Measurements from ENCODE around the gene KCND2.

The KCND2 gene

DNA sequence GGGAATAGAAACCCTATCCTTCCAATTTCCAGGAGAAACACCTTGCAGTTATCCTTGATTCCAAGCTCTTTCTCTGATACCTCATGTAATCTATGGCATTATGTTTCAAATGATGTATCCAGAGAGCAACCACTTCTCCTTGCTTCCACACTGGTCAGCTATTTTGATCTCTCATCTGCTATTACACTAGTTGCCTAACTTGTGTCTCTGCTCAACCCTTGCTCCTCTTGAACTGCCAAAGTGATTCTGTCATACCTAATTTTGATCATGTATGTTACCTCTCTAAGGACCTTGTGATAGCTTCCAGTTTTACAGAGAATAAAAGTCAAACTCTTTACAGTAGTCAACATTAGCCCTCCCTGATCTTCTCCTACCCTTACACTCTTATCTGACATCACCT, 90.4 kb downstream of the KCND2 start:
- Histone ChIP-seq H3K27me3 (ENCODE audit: insufficient read depth, low read length) (no peaks in the 10 kb centered on the region), H3K9me3 (ENCODE audit: low read length) (no peaks in the 10 kb centered on the region), H3K4me3 (ENCODE audit: low read depth, low read length, poor library complexity, severe bottlenecking) (no peak overlapping the region), H3K27ac (ENCODE audit: low read depth, low read length, poor library complexity, severe bottlenecking) (no peak overlapping the region), H3K9me2 (ENCODE audit: low read depth, low read length) (no peaks in the 10 kb centered on the region), H3K79me2 (ENCODE audit: insufficient read depth, low read length) (no peaks in the 10 kb centered on the region), H4K20me1 (ENCODE audit: insufficient read depth, low read length) (no peaks in the 10 kb centered on the region), H3K4me1 (ENCODE audit: insufficient read depth, low read length, severe bottlenecking) (no peaks in the 10 kb centered on the region), H3K9ac (ENCODE audit: low read length) (no peak overlapping the region), H2AFZ (ENCODE audit: low read length) (no peak overlapping the region), H3K36me3 (ENCODE audit: insufficient read depth, low read length) (no peaks in the 10 kb centered on the region), H3K4me2 (ENCODE audit: low read length) (no peak overlapping the region), H3F3A (ENCODE audit: insufficient read depth, low read length) (no peaks in the 10 kb centered on the region)
- TF ChIP-seq EZH2 (IDR thresholded peaks at IDR 0.05; ENCODE audit: borderline replicate concordance, low read length): no peak
- TF ChIP-seq, protein P1, sequence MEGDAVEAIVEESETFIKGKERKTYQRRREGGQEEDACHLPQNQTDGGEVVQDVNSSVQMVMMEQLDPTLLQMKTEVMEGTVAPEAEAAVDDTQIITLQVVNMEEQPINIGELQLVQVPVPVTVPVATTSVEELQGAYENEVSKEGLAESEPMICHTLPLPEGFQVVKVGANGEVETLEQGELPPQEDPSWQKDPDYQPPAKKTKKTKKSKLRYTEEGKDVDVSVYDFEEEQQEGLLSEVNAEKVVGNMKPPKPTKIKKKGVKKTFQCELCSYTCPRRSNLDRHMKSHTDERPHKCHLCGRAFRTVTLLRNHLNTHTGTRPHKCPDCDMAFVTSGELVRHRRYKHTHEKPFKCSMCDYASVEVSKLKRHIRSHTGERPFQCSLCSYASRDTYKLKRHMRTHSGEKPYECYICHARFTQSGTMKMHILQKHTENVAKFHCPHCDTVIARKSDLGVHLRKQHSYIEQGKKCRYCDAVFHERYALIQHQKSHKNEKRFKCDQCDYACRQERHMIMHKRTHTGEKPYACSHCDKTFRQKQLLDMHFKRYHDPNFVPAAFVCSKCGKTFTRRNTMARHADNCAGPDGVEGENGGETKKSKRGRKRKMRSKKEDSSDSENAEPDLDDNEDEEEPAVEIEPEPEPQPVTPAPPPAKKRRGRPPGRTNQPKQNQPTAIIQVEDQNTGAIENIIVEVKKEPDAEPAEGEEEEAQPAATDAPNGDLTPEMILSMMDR (IDR thresholded peaks at IDR 0.05; ENCODE audit: low read length): no peak

DNA sequence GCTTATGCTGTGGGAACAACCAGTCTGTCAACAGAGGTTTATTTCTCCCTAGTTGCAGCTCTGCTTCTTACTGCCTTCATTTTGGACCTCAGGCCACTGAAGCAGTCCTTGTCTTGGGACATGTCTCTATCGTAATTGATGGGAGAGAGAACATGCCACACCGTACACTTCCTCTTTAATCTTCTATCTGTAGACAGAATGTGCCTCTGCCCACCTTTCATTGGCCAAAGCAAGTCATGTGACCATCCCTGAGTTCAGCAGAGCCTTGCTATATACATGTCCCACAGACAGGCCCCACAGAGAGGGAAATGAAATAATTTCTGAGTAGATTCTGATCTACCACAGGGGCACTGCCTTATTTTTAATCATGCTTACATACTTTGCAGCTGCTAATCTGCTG, 98.0 kb downstream of the KCND2 start:
- Histone ChIP-seq H2AFZ (ENCODE audit: low read length) (no peak overlapping the region), H3K4me3 (ENCODE audit: low read depth, low read length, poor library complexity, severe bottlenecking) (no peak overlapping the region), H3K9ac (ENCODE audit: low read length) (no peak overlapping the region), H3F3A (ENCODE audit: insufficient read depth, low read length) (no peaks in the 10 kb centered on the region), H3K27ac (ENCODE audit: low read depth, low read length, poor library complexity, severe bottlenecking) (no peak overlapping the region), H3K79me2 (ENCODE audit: insufficient read depth, low read length) (no peaks in the 10 kb centered on the region), H3K27me3 (ENCODE audit: insufficient read depth, low read length) (no peaks in the 10 kb centered on the region), H3K36me3 (ENCODE audit: insufficient read depth, low read length) (no peaks in the 10 kb centered on the region), H4K20me1 (ENCODE audit: insufficient read depth, low read length) (no peaks in the 10 kb centered on the region), H3K9me2 (ENCODE audit: low read depth, low read length) (no peaks in the 10 kb centered on the region), H3K9me3 (ENCODE audit: low read length) (no peaks in the 10 kb centered on the region), H3K4me1 (ENCODE audit: insufficient read depth, low read length, severe bottlenecking) (no peaks in the 10 kb centered on the region), H3K4me2 (ENCODE audit: low read length) (no peak overlapping the region)
- TF ChIP-seq, protein P1 (IDR thresholded peaks at IDR 0.05; ENCODE audit: low read length): no peak
- TF ChIP-seq EZH2 (IDR thresholded peaks at IDR 0.05; ENCODE audit: borderline replicate concordance, low read length): no peak

DNA sequence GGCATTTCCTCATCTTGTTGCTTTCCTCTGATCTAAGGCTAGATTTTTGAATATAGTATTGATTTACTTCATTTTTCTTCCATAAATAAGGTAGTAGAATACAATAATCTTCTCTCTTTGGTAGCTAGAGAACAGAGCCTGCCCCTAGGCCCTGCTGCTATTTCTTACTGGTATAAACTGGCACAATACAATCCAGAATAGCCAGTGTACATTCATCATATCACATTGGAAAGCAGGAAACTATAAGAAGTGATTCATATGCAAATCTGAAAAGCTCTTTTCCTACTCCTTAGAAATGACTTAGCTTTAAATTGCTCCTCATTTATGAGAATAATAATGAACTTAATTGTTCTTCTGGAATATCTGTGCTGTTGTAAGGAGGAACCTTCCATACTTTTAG, 100.2 kb downstream of the KCND2 start:
- Histone ChIP-seq H4K20me1 (ENCODE audit: insufficient read depth, low read length) (no peaks in the 10 kb centered on the region; the same call in 1 of the 2 replicates), H3K36me3 (ENCODE audit: insufficient read depth, low read length) (no peaks in the 10 kb centered on the region), H3K79me2 (ENCODE audit: insufficient read depth, low read length) (no peaks in the 10 kb centered on the region), H3K9ac (ENCODE audit: low read length) (no peak overlapping the region), H3F3A (ENCODE audit: insufficient read depth, low read length) (no peaks in the 10 kb centered on the region), H3K4me2 (ENCODE audit: low read length) (no peak overlapping the region), H3K27me3 (ENCODE audit: insufficient read depth, low read length) (no peaks in the 10 kb centered on the region), H3K4me1 (ENCODE audit: insufficient read depth, low read length, severe bottlenecking) (no peaks in the 10 kb centered on the region), H3K4me3 (ENCODE audit: low read depth, low read length, poor library complexity, severe bottlenecking) (no peak overlapping the region), H3K27ac (ENCODE audit: low read depth, low read length, poor library complexity, severe bottlenecking) (no peak overlapping the region), H3K9me3 (ENCODE audit: low read length) (no peaks in the 10 kb centered on the region), H2AFZ (ENCODE audit: low read length) (no peak overlapping the region), H3K9me2 (ENCODE audit: low read depth, low read length) (no peaks in the 10 kb centered on the region)
- TF ChIP-seq, protein P1 (IDR thresholded peaks at IDR 0.05; ENCODE audit: low read length): no peak
- no peak for TF ChIP-seq EZH2 (IDR thresholded peaks at IDR 0.05; ENCODE audit: borderline replicate concordance, low read length)
